ENCODE measurements around the gene ABHD13.

DNA sequence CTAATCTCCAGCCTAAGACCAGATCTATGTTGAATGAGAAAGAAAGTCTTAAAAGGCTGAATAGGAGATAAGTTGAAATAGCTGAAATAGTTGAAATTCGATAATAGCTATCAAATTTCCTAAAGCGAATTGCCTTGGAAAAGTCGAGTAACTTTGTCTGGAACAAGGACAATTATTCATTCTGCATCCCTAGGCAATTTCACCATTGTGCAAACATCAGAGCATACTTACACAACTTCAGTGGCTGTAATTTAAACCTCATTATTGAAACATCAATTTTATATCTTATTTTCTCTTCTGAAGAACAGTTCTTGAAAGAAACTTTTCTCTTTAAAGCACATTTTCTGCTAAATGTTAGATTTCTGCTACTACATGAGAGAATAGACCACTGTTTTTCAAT lies 64.9 kb downstream of the ABHD13 start:
- TF ChIP-seq CTCF (IDR thresholded peaks at IDR 0.05; ENCODE audit: low read length) (no peak), EZH2 (IDR thresholded peaks at IDR 0.05; ENCODE audit: borderline replicate concordance, low read length) (no peak)
